Measurements from ENCODE around the gene MARCHF6.
"Not testable (repeated sequence)": the region's sequence is repeated elsewhere in the genome, so short reads cannot be mapped to it uniquely, and the experiment has no call there.

The MARCHF6 gene

GRCh38 chr5:10381803-10382202 lies 28.3 kb downstream of the MARCHF6 start:
- H3K4me1 ChIP-seq (ENCODE audit: low read length): peaks cover 11% of the 10 kb centered on the region
- H3K4me3 ChIP-seq (ENCODE audit: low read length): no peak overlapping the region
- no peak overlapping the region for H3K27ac ChIP-seq (ENCODE audit: low read length)
- H4K20me1 ChIP-seq (ENCODE audit: insufficient read depth, low read length): peaks cover 27% of the 10 kb centered on the region
- H3K9ac ChIP-seq (ENCODE audit: low read length): no peak overlapping the region
- TF ChIP-seq EZH2phosphoT487 (IDR thresholded peaks at IDR 0.05; ENCODE audit: low read depth): no peak
- H3K27me3 ChIP-seq (ENCODE audit: low read depth, low read length): no peaks in the 10 kb centered on the region
- no peak overlapping the region for H2AFZ ChIP-seq (ENCODE audit: low read depth, low read length)
- peaks cover 49% of the 10 kb centered on the region for H3K79me2 ChIP-seq (ENCODE audit: low read length)
- no peaks in the 10 kb centered on the region for H3K9me3 ChIP-seq (ENCODE audit: insufficient read depth, low read length)
- H3K4me2 ChIP-seq (ENCODE audit: low read length): no peak overlapping the region
- H3K36me3 ChIP-seq (replicated peaks; ENCODE audit: low read depth, low read length): peaks cover 33% of the 10 kb centered on the region

GRCh38 chr5:10384483-10384882 lies 31.0 kb downstream of the MARCHF6 start:
- Histone ChIP-seq H3K4me1 (ENCODE audit: low read length) (peaks cover 11% of the 10 kb centered on the region), H3K27ac (ENCODE audit: low read length) (no peak overlapping the region), H3K27me3 (ENCODE audit: low read depth, low read length) (no peaks in the 10 kb centered on the region), H3K4me3 (ENCODE audit: low read length) (no peak overlapping the region), H4K20me1 (ENCODE audit: insufficient read depth, low read length) (peaks cover 11% of the 10 kb centered on the region; the same call in 1 of the 2 replicates), H3K36me3 (replicated peaks; ENCODE audit: low read depth, low read length) (peaks cover 24% of the 10 kb centered on the region), H3K9ac (ENCODE audit: low read length) (no peak overlapping the region), H3K4me2 (ENCODE audit: low read length) (no peak overlapping the region), H3K9me3 (ENCODE audit: insufficient read depth, low read length) (no peaks in the 10 kb centered on the region), H3K79me2 (ENCODE audit: low read length) (peaks cover 29% of the 10 kb centered on the region), H2AFZ (ENCODE audit: low read depth, low read length) (no peak overlapping the region)
- no peak for TF ChIP-seq CTCF (IDR thresholded peaks at IDR 0.05; ENCODE audit: low read depth, low read length)
- TF ChIP-seq EZH2phosphoT487 (IDR thresholded peaks at IDR 0.05; ENCODE audit: low read depth): no peak

- Histone ChIP-seq H3K79me2 (ENCODE audit: low read length) (peaks cover 17% of the 10 kb centered on the region), H3K9ac (ENCODE audit: low read length) (no peak overlapping the region), H3K4me2 (ENCODE audit: low read length) (no peak overlapping the region), H3K27me3 (ENCODE audit: low read depth, low read length) (no peaks in the 10 kb centered on the region), H4K20me1 (ENCODE audit: insufficient read depth, low read length) (peaks cover 7% of the 10 kb centered on the region; the same call in 1 of the 2 replicates), H3K27ac (ENCODE audit: low read length) (no peak overlapping the region), H3K36me3 (replicated peaks; ENCODE audit: low read depth, low read length) (peaks cover 32% of the 10 kb centered on the region), H3K4me3 (ENCODE audit: low read length) (no peak overlapping the region), H2AFZ (ENCODE audit: low read depth, low read length) (no peak overlapping the region), H3K9me3 (ENCODE audit: insufficient read depth, low read length) (no peaks in the 10 kb centered on the region), H3K4me1 (ENCODE audit: low read length) (peaks cover 11% of the 10 kb centered on the region)
- no peak for TF ChIP-seq EZH2phosphoT487 (IDR thresholded peaks at IDR 0.05; ENCODE audit: low read depth)
- TF ChIP-seq CTCF (IDR thresholded peaks at IDR 0.05; ENCODE audit: low read depth, low read length): no peak
Observed at GRCh38 chr5:10387690-10388089, 34.2 kb downstream of the MARCHF6 start.

- H3K36me3 ChIP-seq (replicated peaks; ENCODE audit: low read depth, low read length): peaks cover 24% of the 10 kb centered on the region
- no peaks in the 10 kb centered on the region for H3K4me1 ChIP-seq (ENCODE audit: low read length)
- H3K27ac ChIP-seq (ENCODE audit: low read length): no peak overlapping the region
- H2AFZ ChIP-seq (ENCODE audit: low read depth, low read length): no peak overlapping the region
- H3K79me2 ChIP-seq (ENCODE audit: low read length): 0 out of 2 replicates have a peak, but pooled peaks cover 5% of the 10 kb centered on the region
- H4K20me1 ChIP-seq (ENCODE audit: insufficient read depth, low read length): 0 out of 2 replicates have a peak, but pooled peaks cover 2% of the 10 kb centered on the region
- no peaks in the 10 kb centered on the region for H3K9me3 ChIP-seq (ENCODE audit: insufficient read depth, low read length)
- no peak overlapping the region for H3K4me3 ChIP-seq (ENCODE audit: low read length)
- TF ChIP-seq EZH2phosphoT487 (IDR thresholded peaks at IDR 0.05; ENCODE audit: low read depth) (no peak), CTCF (IDR thresholded peaks at IDR 0.05; ENCODE audit: low read depth, low read length) (no peak)
- no peak overlapping the region for H3K9ac ChIP-seq (ENCODE audit: low read length)
- no peak overlapping the region for H3K4me2 ChIP-seq (ENCODE audit: low read length)
- no peaks in the 10 kb centered on the region for H3K27me3 ChIP-seq (ENCODE audit: low read depth, low read length)
Observed at GRCh38 chr5:10391130-10391529, 37.6 kb downstream of the MARCHF6 start.

- not testable (repeated sequence) for H3K9me3 ChIP-seq (ENCODE audit: insufficient read depth, low read length); H3K27ac ChIP-seq (ENCODE audit: low read length); H3K4me3 ChIP-seq (ENCODE audit: low read length); H3K4me1 ChIP-seq (ENCODE audit: low read length); H3K79me2 ChIP-seq (ENCODE audit: low read length); H3K9ac ChIP-seq (ENCODE audit: low read length); H3K27me3 ChIP-seq (ENCODE audit: low read depth, low read length); H2AFZ ChIP-seq (ENCODE audit: low read depth, low read length); H3K4me2 ChIP-seq (ENCODE audit: low read length); H4K20me1 ChIP-seq (ENCODE audit: insufficient read depth, low read length)
- peaks cover 32% of the 10 kb centered on the region for H3K36me3 ChIP-seq (replicated peaks; ENCODE audit: low read depth, low read length)
Observed at GRCh38 chr5:10392567-10393328, 39.3 kb downstream of the MARCHF6 start.

All from OCI-LY3 (cell line).